Thymus (tissue), 11 donors: ENCODE results near the gene CCDC172. TPM values are rescaled to one million over a fixed set of nuclear protein-coding genes. Genes with fewer than 3 reads are reported as not detected.
"Not testable (repeated sequence)": the region's sequence is repeated elsewhere in the genome, so short reads cannot be mapped to it uniquely, and the experiment has no call there.

Experiments used
- DNase-seq, 9 donors: peaks; one replicate each; pipeline ENCODE4 v3.0.0-alpha.2; 2013; ENCODE audit warnings: low spot score in 9 of 9, low read depth in 6 of 9, missing footprints in 1 of 9
- H3K27ac ChIP-seq, 2 donors: one replicate each; pipeline ENCODE4 v1.5.1; 2013; ENCODE audit warnings: control low read depth in 1 of 2, low read depth in 1 of 2, low read length in 1 of 2, mild to moderate bottlenecking in 1 of 2, moderate library complexity in 1 of 2
- H3K27me3 ChIP-seq, 2 donors: one replicate each; pipeline ENCODE4 v1.5.1; 2013; ENCODE audit warnings: low read length in 1 of 2; ENCODE audit not compliant: control insufficient read depth in 2 of 2, insufficient read depth in 1 of 2
- H3K36me3 ChIP-seq, 2 donors: one replicate each; pipeline ENCODE4 v1.5.1; 2013; ENCODE audit warnings: low read length in 1 of 2, mild to moderate bottlenecking in 1 of 2, moderate library complexity in 1 of 2; ENCODE audit not compliant: control insufficient read depth in 2 of 2, insufficient read depth in 2 of 2
- H3K4me1 ChIP-seq, 2 donors: one replicate each; pipeline ENCODE4 v1.5.1; 2013; ENCODE audit warnings: low read length in 2 of 2; ENCODE audit not compliant: control insufficient read depth in 2 of 2, insufficient read depth in 2 of 2
- H3K4me3 ChIP-seq, 2 donors: one replicate each; pipeline ENCODE4 v1.5.1; 2013; ENCODE audit warnings: low read length in 2 of 2, control low read depth in 1 of 2, mild to moderate bottlenecking in 1 of 2
- H3K9me3 ChIP-seq, 2 donors: one replicate each; pipeline ENCODE4 v1.5.1; 2013; ENCODE audit warnings: low read length in 1 of 2, mild to moderate bottlenecking in 1 of 2; ENCODE audit not compliant: control insufficient read depth in 2 of 2, insufficient read depth in 1 of 2
- whole genome bisulfite sequencing: extraction: QIAGEN DNeasy Blood & Tissue Kit; methylation state at CpG from one replicate; pipeline ENCODE4 v1.1.7; 2013; 5-methylcytosine and 5-hydroxymethylcytosine counted together
- polyA plus RNA-seq: library from polyadenylated mRNA; stranded (reverse); fragments of 200-250 nt; gene quantifications from one replicate; pipeline ENCODE4 v1.2.3, GENCODE V29; 2013
- total RNA-seq: library from RNA; stranded (reverse); fragments of 120-200 nt; gene quantifications from one replicate; pipeline ENCODE4 v1.2.4, GENCODE V29; 2013
- donor health status: healthy.

CCDC172 gene
- total and polyA plus RNA-seq, 2 donors, result 0.05 to 0.16 TPM

DNA sequence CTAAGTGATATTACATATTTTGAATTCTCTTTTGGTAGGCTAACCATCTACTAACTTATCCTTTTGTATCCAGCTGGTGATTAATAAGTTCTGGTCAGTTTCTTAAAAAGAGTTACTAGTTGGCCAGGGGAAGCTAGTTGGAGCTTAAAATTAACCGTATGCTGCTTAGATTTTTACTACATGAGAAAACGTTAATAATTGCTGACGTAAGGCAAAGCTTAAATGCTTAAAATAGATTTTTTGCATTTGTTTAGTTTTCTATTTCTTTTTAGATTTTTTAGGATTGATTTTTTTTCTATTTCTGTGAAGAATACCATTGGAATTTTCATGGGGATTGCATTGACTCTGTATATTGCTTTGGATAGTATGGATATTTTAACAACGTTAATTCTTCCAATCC lies 32.6 kb downstream of the CCDC172 start:
- no peaks in the 10 kb centered on the region for H3K9me3 ChIP-seq
- DNase-seq, result no peak
- H3K27ac ChIP-seq, result no peak overlapping the region
- H3K36me3 ChIP-seq, result no peaks in the 10 kb centered on the region
- no peaks in the 10 kb centered on the region for H3K4me1 ChIP-seq
- H3K4me3 ChIP-seq, result no peak overlapping the region
- WGBS, result 94% methylated on average over 4 of the region's 4 CpGs
- no peaks in the 10 kb centered on the region for H3K27me3 ChIP-seq

DNA sequence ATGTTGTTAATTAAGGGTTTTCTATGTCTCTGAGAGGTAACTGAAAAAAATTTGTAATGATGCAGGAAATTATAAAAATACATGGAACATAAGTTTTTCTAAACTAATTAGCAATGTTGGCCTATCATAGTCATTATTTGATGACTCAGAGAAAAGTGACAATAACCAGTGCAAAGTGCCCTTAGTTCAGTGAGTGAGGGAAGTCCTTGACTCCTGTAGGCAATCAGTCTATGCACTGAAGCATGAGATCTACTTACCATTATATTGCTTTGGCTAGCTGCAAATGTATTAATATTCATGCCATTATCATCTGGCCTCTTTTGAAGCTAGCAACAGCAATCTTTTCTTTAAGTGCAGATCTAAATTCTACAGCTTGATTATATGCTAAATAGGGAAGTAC lies 40.6 kb downstream of the CCDC172 start:
- no peak for DNase-seq
- no peak overlapping the region for H3K27ac ChIP-seq
- H3K36me3 ChIP-seq, result no peaks in the 10 kb centered on the region
- H3K9me3 ChIP-seq, result no peaks in the 10 kb centered on the region
- H3K4me1 ChIP-seq, result no peaks in the 10 kb centered on the region
- H3K27me3 ChIP-seq, result no peaks in the 10 kb centered on the region
- H3K4me3 ChIP-seq, result no peak overlapping the region

GRCh38 chr10:116371737-116372136 lies 47.5 kb downstream of the CCDC172 start:
- Histone ChIP-seq H3K4me1 (no peaks in the 10 kb centered on the region), H3K9me3 (no peaks in the 10 kb centered on the region), H3K4me3 (no peak overlapping the region), H3K36me3 (no peaks in the 10 kb centered on the region), H3K27me3 (no peaks in the 10 kb centered on the region), H3K27ac (no peak overlapping the region)
- WGBS, result 49% methylated on average over 1 of the region's 1 CpG
- no peak for DNase-seq

DNA sequence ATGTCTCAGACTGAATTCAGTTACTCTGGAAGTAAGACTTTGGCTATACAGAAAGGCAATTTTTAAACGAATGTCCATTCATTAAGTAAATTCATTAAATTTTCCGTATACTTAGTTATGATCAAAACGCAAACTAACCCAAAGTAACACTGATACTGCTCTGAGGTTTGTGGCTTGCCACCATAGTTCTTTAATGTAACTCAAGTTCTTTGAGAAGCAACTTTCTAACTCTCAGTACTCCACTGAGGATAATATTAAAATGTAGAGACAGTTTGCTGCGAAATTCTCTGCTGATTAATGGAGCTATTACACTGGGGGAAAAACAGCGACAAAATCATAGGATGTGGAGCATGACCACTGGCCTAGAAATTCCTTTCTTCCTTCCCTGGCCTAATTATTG lies 58.0 kb downstream of the CCDC172 start:
- no peaks in the 10 kb centered on the region for H3K4me1 ChIP-seq
- no peaks in the 10 kb centered on the region for H3K36me3 ChIP-seq
- H3K27ac ChIP-seq, result no peak overlapping the region
- H3K4me3 ChIP-seq, result no peak overlapping the region
- no peaks in the 10 kb centered on the region for H3K9me3 ChIP-seq
- no peaks in the 10 kb centered on the region for H3K27me3 ChIP-seq
- no peak for DNase-seq
- 92% methylated on average over 5 of the region's 5 CpGs for WGBS

GRCh38 chr10:116385311-116385710 lies 61.1 kb downstream of the CCDC172 start:
- DNase-seq, result no peak
- H3K9me3 ChIP-seq, result no peaks in the 10 kb centered on the region
- no peak overlapping the region for H3K4me3 ChIP-seq
- H3K36me3 ChIP-seq, result no peaks in the 10 kb centered on the region
- H3K4me1 ChIP-seq, result no peaks in the 10 kb centered on the region
- no peak overlapping the region for H3K27ac ChIP-seq
- 91% methylated on average over 2 of the region's 2 CpGs for WGBS
- no peaks in the 10 kb centered on the region for H3K27me3 ChIP-seq

DNA sequence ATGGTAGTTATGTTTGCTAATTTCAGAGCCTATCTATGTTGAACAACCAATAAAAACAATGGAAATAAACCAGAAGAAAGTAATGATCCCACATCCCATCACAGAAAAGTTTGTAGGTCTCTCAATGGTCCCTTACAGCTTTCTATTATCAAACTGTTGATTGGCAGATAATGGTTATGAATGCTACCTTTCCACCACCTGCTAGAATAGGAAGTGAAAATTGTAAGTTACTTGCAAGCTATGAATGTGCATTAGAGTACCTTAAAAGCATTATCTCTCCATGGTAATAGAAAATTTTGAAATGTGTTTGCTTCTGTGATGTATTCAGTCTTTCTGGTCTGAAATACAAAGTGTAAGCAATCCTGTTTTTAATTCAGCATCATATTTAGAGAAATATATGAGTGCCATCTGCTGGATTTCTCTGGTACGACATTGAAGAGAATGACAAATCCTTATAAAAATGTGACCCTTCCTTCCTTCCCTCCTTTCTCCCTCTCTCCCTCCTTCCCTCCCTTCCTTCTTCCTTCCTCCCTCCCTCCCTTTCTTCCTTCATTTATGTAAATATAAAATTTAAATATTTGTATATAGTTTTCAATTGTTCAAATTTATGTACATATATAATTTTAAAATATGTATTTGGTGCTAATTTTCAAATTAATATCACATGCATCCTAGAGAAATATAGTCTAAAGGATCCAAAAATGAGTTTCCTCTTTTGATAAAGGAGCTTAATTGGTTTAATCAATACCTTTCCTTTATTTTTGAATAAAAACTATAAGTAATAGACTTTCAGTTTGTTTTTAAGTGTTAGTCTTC lies 62.0 kb downstream of the CCDC172 start:
- H3K36me3 ChIP-seq, result no peaks in the 10 kb centered on the region
- peak in 4 of 9 donors; percentile 2 to 18 (median 2) for DNase-seq
- no peaks in the 10 kb centered on the region for H3K27me3 ChIP-seq
- no peaks in the 10 kb centered on the region for H3K9me3 ChIP-seq
- WGBS, result 9% methylated on average over 1 of the region's 1 CpG
- H3K27ac ChIP-seq, result no peak overlapping the region
- H3K4me1 ChIP-seq, result no peaks in the 10 kb centered on the region
- H3K4me3 ChIP-seq, result no peak overlapping the region

GRCh38 chr10:116393246-116393831 lies 69.1 kb downstream of the CCDC172 start:
- H3K4me1 ChIP-seq, H3K36me3 ChIP-seq, H3K4me3 ChIP-seq, H3K9me3 ChIP-seq, H3K27me3 ChIP-seq, H3K27ac ChIP-seq, DNase-seq: not testable (repeated sequence)
- 97% methylated on average over 43 of the region's 43 CpGs for WGBS

DNA sequence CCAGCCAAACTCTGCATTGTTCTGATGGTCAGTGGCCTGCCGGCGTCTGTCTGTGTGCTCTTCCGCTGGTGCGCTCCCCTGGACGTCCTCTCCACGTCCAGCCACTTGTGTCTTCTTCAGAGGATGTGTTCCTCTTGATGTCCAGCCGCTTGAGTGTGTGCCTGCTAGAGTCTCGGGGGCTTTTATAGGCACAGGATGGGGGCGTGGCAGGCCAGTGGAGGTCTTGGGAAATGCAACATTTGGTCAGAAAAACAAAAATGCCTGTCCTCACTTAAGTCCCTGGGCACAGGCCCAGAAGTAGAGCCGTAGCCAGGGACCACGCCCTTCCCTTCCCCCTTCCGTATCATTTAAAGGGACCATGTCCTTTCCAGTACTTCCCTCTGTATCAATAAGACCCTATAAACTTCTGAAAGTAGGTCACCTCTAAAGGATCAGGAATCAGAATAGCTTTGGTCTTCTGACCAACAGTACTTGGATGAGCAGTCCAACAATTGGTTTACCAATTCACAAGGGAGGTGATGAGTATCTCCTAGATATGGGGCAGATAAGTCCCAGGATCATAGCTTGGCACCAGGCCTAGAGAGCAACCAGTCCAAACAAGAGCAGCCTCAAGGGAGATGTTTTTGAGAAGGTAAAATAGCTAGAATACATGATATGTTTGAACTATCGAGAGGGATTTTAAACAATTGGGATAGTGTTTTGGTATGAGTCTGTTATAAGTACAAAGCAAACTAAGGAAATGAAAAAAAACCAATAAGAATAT lies 71.2 kb downstream of the CCDC172 start:
- DNase-seq, result no peak
- Histone ChIP-seq H3K27me3 (no peaks in the 10 kb centered on the region), H3K4me1 (no peaks in the 10 kb centered on the region), H3K27ac (no peak overlapping the region), H3K36me3 (no peaks in the 10 kb centered on the region), H3K9me3 (peaks cover 0 to 4% of the 10 kb centered on the region in 2 donors), H3K4me3 (no peak overlapping the region)
- 89% methylated on average over 13 of the region's 13 CpGs for WGBS

- H3K27ac ChIP-seq, result no peak overlapping the region
- 52% methylated on average over 5 of the region's 5 CpGs for WGBS
- no peak for DNase-seq
Measured at GRCh38 chr10:116398224-116398623, 74.0 kb downstream of the CCDC172 start.

More at GRCh38 chr10:116398224-116398623, 74.0 kb downstream of the CCDC172 start:
- Histone ChIP-seq H3K9me3 (peaks cover 0 to 4% of the 10 kb centered on the region in 2 donors), H3K27me3 (no peaks in the 10 kb centered on the region), H3K4me1 (no peaks in the 10 kb centered on the region), H3K4me3 (no peak overlapping the region), H3K36me3 (no peaks in the 10 kb centered on the region)
